GM12873 (cell line): Measurements from ENCODE around the gene HES7.

Source experiments
- CTCF ChIP-seq: IDR thresholded peaks from 2 replicates; pipeline ENCODE4 v1.5.1; 2012; ENCODE audit warnings: low read depth, mild to moderate bottlenecking, moderate library complexity, low read length, control low read depth; ENCODE audit not compliant: insufficient read depth; ENCODE audit errors: missing control alignments

The HES7 gene

DNA sequence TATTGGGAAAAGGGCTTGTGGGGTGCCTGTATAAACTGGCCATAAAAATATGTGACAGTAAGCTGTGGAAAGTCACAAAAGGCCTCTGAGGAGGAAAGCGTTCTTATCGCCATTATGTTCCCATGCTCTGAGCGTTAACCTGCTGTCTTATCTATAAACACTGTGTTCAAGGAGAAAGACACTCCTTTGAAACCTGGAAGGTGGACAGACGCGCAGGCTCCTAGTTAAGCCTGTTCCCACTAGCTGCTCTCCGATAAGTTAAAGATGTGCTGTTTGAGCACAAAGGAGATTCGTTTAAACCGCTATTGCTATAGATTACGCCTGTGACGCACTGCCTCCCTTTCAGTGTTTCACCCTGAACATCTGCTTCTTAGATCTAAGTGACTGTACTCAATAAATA is 41.6 kb downstream of the HES7 start:
- TF ChIP-seq CTCF: no peak

DNA sequence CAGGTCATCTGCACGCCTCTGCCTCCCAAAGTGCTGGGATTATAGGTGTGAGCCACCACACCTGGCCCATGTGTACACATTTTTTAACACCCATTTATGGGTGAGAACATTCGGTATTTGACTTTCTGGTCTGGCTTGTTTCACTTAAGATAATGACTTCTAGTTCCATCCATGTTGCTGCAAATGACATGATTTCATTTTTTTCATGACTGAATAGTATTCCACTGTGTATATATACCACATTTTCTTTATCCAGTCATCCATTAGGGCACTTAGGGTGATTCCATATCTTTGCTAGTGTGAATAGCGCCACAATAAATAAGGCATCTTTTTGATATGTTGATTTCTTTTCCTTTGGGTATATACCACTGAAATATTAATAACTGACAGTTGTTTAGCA is 42.0 kb downstream of the HES7 start:
- no peak for TF ChIP-seq CTCF

GRCh38 chr17:8080799-8081219 is 43.1 kb downstream of the HES7 start:
- TF ChIP-seq CTCF: no peak

GRCh38 chr17:8080208-8080798 is 43.6 kb downstream of the HES7 start:
- no peak for TF ChIP-seq CTCF

DNA sequence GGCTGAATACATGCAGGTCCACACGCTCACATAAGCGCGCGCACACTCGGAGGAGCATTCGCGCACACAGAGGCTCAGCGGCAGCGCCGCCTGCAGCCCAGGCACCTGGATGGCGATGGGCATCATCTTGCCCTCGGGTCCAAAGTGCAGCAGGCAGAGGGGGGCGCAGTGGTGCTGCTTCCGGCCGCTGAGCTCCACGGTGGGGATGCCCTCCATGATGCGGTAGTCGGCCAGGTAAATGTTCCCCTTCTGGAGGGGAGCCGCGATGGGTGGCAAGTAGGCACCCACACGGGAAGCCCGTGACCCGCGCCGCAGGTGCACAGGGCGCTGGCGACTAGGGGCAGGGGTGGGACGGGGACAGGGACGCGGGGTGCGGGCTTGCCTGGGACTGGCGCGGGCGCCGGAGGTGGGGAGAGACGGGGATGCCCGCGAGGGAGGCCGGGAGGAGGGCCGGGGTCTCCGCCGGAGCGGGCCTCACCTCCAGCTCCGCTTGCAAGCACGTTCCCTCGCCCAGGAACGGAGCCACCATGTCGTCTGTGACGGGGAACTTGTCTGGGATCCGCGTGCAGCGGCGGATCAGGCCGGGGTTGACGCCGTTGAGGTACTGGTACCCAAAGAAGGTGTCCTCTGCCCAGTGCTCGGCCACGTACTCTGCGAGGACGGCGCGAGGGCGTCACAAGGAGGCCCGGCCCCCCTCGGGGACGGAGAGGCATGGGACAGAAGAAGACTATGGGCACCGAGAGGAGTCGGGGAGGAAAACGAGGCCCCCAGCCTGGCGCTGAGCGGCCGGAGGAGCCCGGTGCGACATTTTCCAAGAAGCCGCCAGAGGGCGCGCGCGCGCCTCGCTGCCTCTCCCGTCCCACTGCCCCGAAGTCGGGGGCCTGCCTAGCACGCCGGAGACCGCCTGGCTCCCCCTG is 44.4 kb downstream of the HES7 start:
- peak; percentile 88 for TF ChIP-seq CTCF

GRCh38 chr17:8076502-8077266 is 47.2 kb downstream of the HES7 start:
- TF ChIP-seq CTCF: no peak
